ENCODE data around the gene RPS15A.
"Not testable (repeated sequence)": the region's sequence is repeated elsewhere in the genome, so short reads cannot be mapped to it uniquely, and the experiment has no call there.

The RPS15A gene

GRCh38 chr16:18796377-18796776 lies 6.2 kb upstream of the RPS15A start:
- no peak for DNase-seq (ENCODE audit: low spot score)

- DNase-seq (ENCODE audit: low spot score): no peak
These were observed 2.8 kb upstream of the RPS15A start for GRCh38 chr16:18792836-18793433.

- DNase-seq (ENCODE audit: low spot score): no peak
These were observed 652 bp downstream of the RPS15A start for GRCh38 chr16:18789515-18789849.

- DNase-seq (ENCODE audit: low spot score): no peak
These were observed 1.2 kb downstream of the RPS15A start for GRCh38 chr16:18788828-18789514.

GRCh38 chr16:18784917-18785623 lies 5.1 kb downstream of the RPS15A start:
- no peak for DNase-seq (ENCODE audit: low spot score)

- no peak for DNase-seq (ENCODE audit: low spot score)
These were observed 6.4 kb downstream of the RPS15A start for GRCh38 chr16:18783430-18784341.

- DNase-seq (ENCODE audit: low spot score): no peak
These were observed 7.3 kb downstream of the RPS15A start for GRCh38 chr16:18782697-18783429.

- DNase-seq (ENCODE audit: low spot score): not testable (repeated sequence)
These were observed 8.9 kb downstream of the RPS15A start for GRCh38 chr16:18781232-18781631.

- DNase-seq (ENCODE audit: low spot score): not testable (repeated sequence)
These were observed 9.6 kb downstream of the RPS15A start for GRCh38 chr16:18780460-18781026.

GRCh38 chr16:18777664-18778063 lies 12.5 kb downstream of the RPS15A start:
- not testable (repeated sequence) for DNase-seq (ENCODE audit: low spot score)

GRCh38 chr16:18776334-18776733 lies 13.8 kb downstream of the RPS15A start:
- DNase-seq (ENCODE audit: low spot score): not testable (repeated sequence)

- DNase-seq (ENCODE audit: low spot score): not testable (repeated sequence)
These were observed 15.5 kb downstream of the RPS15A start for GRCh38 chr16:18774651-18775050.

- not testable (repeated sequence) for DNase-seq (ENCODE audit: low spot score)
These were observed 18.0 kb downstream of the RPS15A start for GRCh38 chr16:18772171-18772570.

GRCh38 chr16:18770336-18770962 lies 19.7 kb downstream of the RPS15A start:
- not testable (repeated sequence) for DNase-seq (ENCODE audit: low spot score)

GRCh38 chr16:18767217-18767616 lies 22.9 kb downstream of the RPS15A start:
- not testable (repeated sequence) for DNase-seq (ENCODE audit: low spot score)

GRCh38 chr16:18762713-18763112 lies 27.4 kb downstream of the RPS15A start:
- DNase-seq (ENCODE audit: low spot score): not testable (repeated sequence)

- peak; percentile 15 for DNase-seq (ENCODE audit: low spot score)
These were observed 30.3 kb downstream of the RPS15A start for GRCh38 chr16:18759598-18760520.

GRCh38 chr16:18757960-18758660 lies 32.0 kb downstream of the RPS15A start:
- not testable (repeated sequence) for DNase-seq (ENCODE audit: low spot score)

GRCh38 chr16:18756639-18757038 lies 33.5 kb downstream of the RPS15A start:
- not testable (repeated sequence) for DNase-seq (ENCODE audit: low spot score)
